OCI-LY1 (cell line): Measurements from ENCODE around the gene SPTLC2.
A peak's percentile ranks its signal among the peaks of the same experiment; 100 is the strongest.

Experiments used
- H2AFZ ChIP-seq: fragments of 200-600 bp; sonication (generic), shearing (Covaris generic); 2 replicates; pipeline ENCODE4 v1.6.0; 2014; ENCODE audit warnings: antibody characterized with exemption, mild to moderate bottlenecking, low read length
- H3F3A ChIP-seq: fragments of 200-600 bp; sonication (generic), shearing (Covaris generic); 2 replicates; pipeline ENCODE4 v1.6.0; 2014; ENCODE audit warnings: mild to moderate bottlenecking, antibody characterized with exemption, low read length, moderate library complexity; ENCODE audit not compliant: insufficient read depth
- H3K27ac ChIP-seq: fragments of 200-600 bp; sonication (generic); 2 replicates; pipeline ENCODE4 v1.5.1; 2014; ENCODE audit warnings: low read length, mixed run types, mild to moderate bottlenecking, low read depth; ENCODE audit not compliant: poor library complexity, severe bottlenecking
- H3K27me3 ChIP-seq: fragments of 200-600 bp; sonication (generic); 2 replicates; pipeline ENCODE4 v1.6.0; 2014; ENCODE audit warnings: antibody characterized with exemption, mild to moderate bottlenecking, low read length, moderate library complexity; ENCODE audit not compliant: insufficient read depth
- H3K36me3 ChIP-seq: fragments of 200-600 bp; sonication (generic); 2 replicates; pipeline ENCODE4 v1.6.1; 2014; ENCODE audit warnings: mild to moderate bottlenecking, antibody characterized with exemption, low read length, moderate library complexity, mixed read lengths; ENCODE audit not compliant: insufficient read depth
- H3K4me1 ChIP-seq: fragments of 200-600 bp; sonication (generic); 2 replicates; pipeline ENCODE4 v1.5.1; 2014; ENCODE audit warnings: mild to moderate bottlenecking, low read length, moderate library complexity; ENCODE audit not compliant: insufficient read depth, severe bottlenecking
- H3K4me2 ChIP-seq: fragments of 200-600 bp; sonication (generic), shearing (Covaris generic); 2 replicates; pipeline ENCODE4 v1.6.1; 2014; ENCODE audit warnings: low read length
- H3K4me3 ChIP-seq: fragments of 200-600 bp; sonication (generic); 2 replicates; pipeline ENCODE4 v1.5.1; 2014; ENCODE audit warnings: low read length, low read depth, mild to moderate bottlenecking, mixed read lengths; ENCODE audit not compliant: poor library complexity, severe bottlenecking
- H3K79me2 ChIP-seq: fragments of 200-600 bp; shearing (Covaris generic); 2 replicates; pipeline ENCODE4 v1.6.1; 2016; ENCODE audit warnings: mixed run types, low read length, mixed read lengths; ENCODE audit not compliant: insufficient read depth
- H3K9ac ChIP-seq: fragments of 200-600 bp; sonication (generic), shearing (Covaris generic); 2 replicates; pipeline ENCODE4 v1.6.1; 2014; ENCODE audit warnings: mild to moderate bottlenecking, low read length, mixed read lengths
- H3K9me2 ChIP-seq: fragments of 200-600 bp; sonication (generic), shearing (Covaris generic); 2 replicates; pipeline ENCODE4 v1.6.1; 2014; ENCODE audit warnings: low read depth, mild to moderate bottlenecking, low read length, mixed read lengths
- H3K9me3 ChIP-seq: fragments of 200-600 bp; shearing (Covaris generic); 2 replicates; pipeline ENCODE4 v1.6.1; 2014; ENCODE audit warnings: low read length, mixed read lengths
- H4K20me1 ChIP-seq: fragments of 200-600 bp; sonication (generic), shearing (Covaris generic); 2 replicates; pipeline ENCODE4 v1.6.0; 2016; ENCODE audit warnings: mild to moderate bottlenecking, low read length; ENCODE audit not compliant: insufficient read depth
- CTCF ChIP-seq: fragments of 200-600 bp; sonication (generic), shearing (Covaris generic); IDR thresholded peaks from 2 replicates; pipeline ENCODE4 v1.5.1; 2017; ENCODE audit warnings: mild to moderate bottlenecking, antibody characterized with exemption, low read length, moderate library complexity, mixed read lengths
- EZH2 ChIP-seq: fragments of 200-600 bp; sonication (generic), shearing (Covaris generic); IDR thresholded peaks from 2 replicates; pipeline ENCODE4 v1.8.0; 2017; ENCODE audit warnings: borderline replicate concordance, mixed run types, mild to moderate bottlenecking, antibody characterized with exemption, low read length, moderate library complexity, mixed read lengths

The SPTLC2 gene

GRCh38 chr14:77565289-77565993 is 51.0 kb downstream of the SPTLC2 start:
- H3K4me1 ChIP-seq, result peaks cover 16% of the 10 kb centered on the region
- TF ChIP-seq CTCF (no peak), EZH2 (no peak)
- no peak overlapping the region for H3K4me2 ChIP-seq
- no peaks in the 10 kb centered on the region for H3K79me2 ChIP-seq
- H3F3A ChIP-seq, result no peaks in the 10 kb centered on the region
- peaks cover 58% of the 10 kb centered on the region for H3K36me3 ChIP-seq
- no peaks in the 10 kb centered on the region for H3K9me2 ChIP-seq
- H4K20me1 ChIP-seq, result no peaks in the 10 kb centered on the region
- peak overlapping the region; percentile 52 for H3K27ac ChIP-seq
- H3K9ac ChIP-seq, result 0 out of 2 replicates have a peak overlapping the region, but pooled peaks have one; percentile 15
- no peaks in the 10 kb centered on the region for H3K9me3 ChIP-seq
- H3K4me3 ChIP-seq, result no peak overlapping the region
- no peak overlapping the region for H2AFZ ChIP-seq
- H3K27me3 ChIP-seq, result no peaks in the 10 kb centered on the region

- H4K20me1 ChIP-seq, result no peaks in the 10 kb centered on the region
- H2AFZ ChIP-seq, result no peak overlapping the region
- H3K27ac ChIP-seq, result no peak overlapping the region
- H3K9me2 ChIP-seq, result no peaks in the 10 kb centered on the region
- H3K79me2 ChIP-seq, result no peaks in the 10 kb centered on the region
- no peaks in the 10 kb centered on the region for H3K27me3 ChIP-seq
- H3K4me2 ChIP-seq, result no peak overlapping the region
- H3K9ac ChIP-seq, result no peak overlapping the region
- peaks cover 51% of the 10 kb centered on the region; the same call in 1 of the 2 replicates for H3K36me3 ChIP-seq
- H3F3A ChIP-seq, result no peaks in the 10 kb centered on the region
- TF ChIP-seq CTCF, result no peak
- no peak for TF ChIP-seq EZH2
- peaks cover 18% of the 10 kb centered on the region for H3K4me1 ChIP-seq
- no peaks in the 10 kb centered on the region for H3K9me3 ChIP-seq
- H3K4me3 ChIP-seq, result no peak overlapping the region
Measured at GRCh38 chr14:77562681-77563080, 53.8 kb downstream of the SPTLC2 start.

GRCh38 chr14:77561881-77562280 is 54.6 kb downstream of the SPTLC2 start:
- H4K20me1 ChIP-seq, result no peaks in the 10 kb centered on the region
- H3K79me2 ChIP-seq, result no peaks in the 10 kb centered on the region
- no peak overlapping the region for H2AFZ ChIP-seq
- H3K27me3 ChIP-seq, result no peaks in the 10 kb centered on the region
- H3K4me3 ChIP-seq, result no peak overlapping the region
- H3F3A ChIP-seq, result no peaks in the 10 kb centered on the region
- peaks cover 49% of the 10 kb centered on the region; the same call in 1 of the 2 replicates for H3K36me3 ChIP-seq
- no peaks in the 10 kb centered on the region for H3K9me2 ChIP-seq
- peaks cover 26% of the 10 kb centered on the region for H3K4me1 ChIP-seq
- no peaks in the 10 kb centered on the region for H3K9me3 ChIP-seq
- H3K4me2 ChIP-seq, result no peak overlapping the region
- no peak for TF ChIP-seq CTCF
- no peak for TF ChIP-seq EZH2
- no peak overlapping the region for H3K9ac ChIP-seq
- no peak overlapping the region for H3K27ac ChIP-seq
